IPS-18c (cell line): ENCODE data around the gene SCAF4.
A peak's percentile ranks its signal among the peaks of the same experiment; 100 is the strongest.
"Not testable (repeated sequence)": the region's sequence is repeated elsewhere in the genome, so short reads cannot be mapped to it uniquely, and the experiment has no call there.

Experiments
- H3K4me3 ChIP-seq: 2 replicates; pipeline ENCODE4 v1.7.0; 2013; ENCODE audit warnings: low read depth, mild to moderate bottlenecking, low read length, moderate library complexity; ENCODE audit not compliant: insufficient read depth
- H3K9me3 ChIP-seq: one replicate; pipeline ENCODE4 v1.6.1; 2013; ENCODE audit warnings: mild to moderate bottlenecking, low read length, moderate library complexity; ENCODE audit not compliant: control insufficient read depth, insufficient read depth

SCAF4 gene

GRCh38 chr21:31667132-31667531 lies 64.8 kb downstream of the SCAF4 start:
- H3K9me3 ChIP-seq, result peaks cover 3% of the 10 kb centered on the region
- no peak overlapping the region for H3K4me3 ChIP-seq

GRCh38 chr21:31666445-31667010 lies 65.4 kb downstream of the SCAF4 start:
- Histone ChIP-seq H3K4me3 (no peak overlapping the region), H3K9me3 (peaks cover 3% of the 10 kb centered on the region)

GRCh38 chr21:31665869-31666268 lies 66.0 kb downstream of the SCAF4 start:
- not testable (repeated sequence) for H3K4me3 ChIP-seq, H3K9me3 ChIP-seq

- peaks cover 3% of the 10 kb centered on the region for H3K9me3 ChIP-seq
- H3K4me3 ChIP-seq, result no peak overlapping the region
Measured at GRCh38 chr21:31665397-31665796, 66.5 kb downstream of the SCAF4 start.

- Histone ChIP-seq H3K9me3 (peaks cover 3% of the 10 kb centered on the region), H3K4me3 (no peak overlapping the region)
Measured at GRCh38 chr21:31663584-31664249, 68.2 kb downstream of the SCAF4 start.

GRCh38 chr21:31660591-31660990 lies 71.3 kb downstream of the SCAF4 start:
- peak overlapping the region; percentile 89 for H3K4me3 ChIP-seq
- peaks cover 3% of the 10 kb centered on the region for H3K9me3 ChIP-seq

- peak overlapping the region; percentile 89 for H3K4me3 ChIP-seq
- H3K9me3 ChIP-seq, result peaks cover 3% of the 10 kb centered on the region
Measured at GRCh38 chr21:31660259-31660565, 71.7 kb downstream of the SCAF4 start.

GRCh38 chr21:31659536-31660258 lies 72.2 kb downstream of the SCAF4 start, which contains the start of gene SOD1:
TSS of gene SOD1 (plus strand) at chr21:31659693. CDS start at chr21:31659770, 77 bp downstream.
- Histone ChIP-seq H3K9me3 (peaks cover 3% of the 10 kb centered on the region), H3K4me3 (peak within 1 kb of the TSS; percentile 89)

GRCh38 chr21:31659286-31659535 lies 72.7 kb downstream of the SCAF4 start:
- Histone ChIP-seq H3K9me3 (peaks cover 3% of the 10 kb centered on the region), H3K4me3 (peak overlapping the region; percentile 89; the same call in 1 of the 2 replicates)

GRCh38 chr21:31658053-31658452 lies 73.9 kb downstream of the SCAF4 start:
- no peak overlapping the region for H3K4me3 ChIP-seq
- H3K9me3 ChIP-seq, result no peaks in the 10 kb centered on the region

- Histone ChIP-seq H3K4me3 (no peak overlapping the region), H3K9me3 (no peaks in the 10 kb centered on the region)
Measured at GRCh38 chr21:31656199-31657095, 75.5 kb downstream of the SCAF4 start.

- not testable (repeated sequence) for H3K9me3 ChIP-seq, H3K4me3 ChIP-seq
Measured at GRCh38 chr21:31654821-31655580, 76.9 kb downstream of the SCAF4 start.

GRCh38 chr21:31654340-31654739 lies 77.6 kb downstream of the SCAF4 start:
- Histone ChIP-seq H3K4me3 (no peak overlapping the region), H3K9me3 (no peaks in the 10 kb centered on the region)

GRCh38 chr21:31651491-31651890 lies 80.4 kb downstream of the SCAF4 start:
- H3K4me3 ChIP-seq, H3K9me3 ChIP-seq: not testable (repeated sequence)

- no peak overlapping the region for H3K4me3 ChIP-seq
- H3K9me3 ChIP-seq, result no peaks in the 10 kb centered on the region
Measured at GRCh38 chr21:31650930-31651329, 81.0 kb downstream of the SCAF4 start.

- Histone ChIP-seq H3K9me3 (no peaks in the 10 kb centered on the region), H3K4me3 (no peak overlapping the region)
Measured at GRCh38 chr21:31647650-31648049, 84.3 kb downstream of the SCAF4 start.

- no peaks in the 10 kb centered on the region for H3K9me3 ChIP-seq
- no peak overlapping the region for H3K4me3 ChIP-seq
Measured at GRCh38 chr21:31644643-31645042, 87.3 kb downstream of the SCAF4 start.
